GM12878 (cell line): ENCODE measurements around the gene BCOR. TPM values are rescaled to one million over a fixed set of nuclear protein-coding genes. Genes with fewer than 3 reads are reported as not detected.

Experiments used
- ATAC-seq: fragments of 200-7000 bp; cut with Tn5 transposase; 3 replicates; pipeline ENCODE4 v1.9.1; 2020; ENCODE audit warnings: mild to moderate bottlenecking, moderate library complexity
- BruUV-seq: library from RNA; stranded (reverse); fragments of 400-500 nt; replicated peaks from 2 replicates; lab custom pipeline; 2021; lab: Mats Ljungman, UMichigan
- CTCF ChIA-PET: fragments of 300-600 bp; sonication (Branson Sonifier 250); formaldehyde crosslinking; extraction: SDS; loops from one replicate; lab custom pipeline; 2021; ENCODE audit warnings: inconsistent platforms; lab: Yijun Ruan, JAX
- POLR2A ChIA-PET: fragments of 350-600 bp; formaldehyde crosslinking; extraction: SDS; loops from one replicate; lab custom pipeline; 2021; ENCODE audit warnings: inconsistent platforms; lab: Charles Lee
- RAD21 ChIA-PET: fragments of 300-600 bp; sonication (Branson Sonifier 250); formaldehyde crosslinking; loops from one replicate; lab custom pipeline; 2023; ENCODE audit warnings: antibody characterized with exemption; ENCODE audit not compliant: unreplicated experiment; lab: Charles Lee
- SMC1A ChIA-PET: fragments of 300-600 bp; sonication (Branson Sonifier 250); formaldehyde crosslinking; loops from one replicate; lab custom pipeline; 2023; ENCODE audit not compliant: unreplicated experiment, uncharacterized antibody; lab: Charles Lee
- DNase-seq: peaks from one replicate; pipeline ENCODE4 v3.0.0-alpha.2; 2011; ENCODE audit warnings: low read depth, low spot score
- FAIRE-seq: peaks from 3 replicates; lab custom pipeline; 2011; peaks lifted over from hg19 to GRCh38; lab: Jason Lieb, UNC
- H2AFZ ChIP-seq: 2 replicates; pipeline ENCODE4 v1.6.0; 2011; ENCODE audit warnings: low read depth, low read length, control low read depth; ENCODE audit not compliant: control insufficient read depth
- H3K27ac ChIP-seq: 2 replicates; pipeline ENCODE4 v1.5.1; 2011; ENCODE audit warnings: control low read depth; ENCODE audit not compliant: control insufficient read depth, insufficient read depth
- H3K27me3 ChIP-seq, 2 experiments: replicated peaks in 1 of 2; 2 replicates each; pipeline versions ENCODE4 v1.6.0 to v1.6.1; 2011; ENCODE audit warnings: low read length in 1 of 2; ENCODE audit not compliant: control insufficient read depth in 2 of 2, insufficient read depth in 2 of 2
- H3K36me3 ChIP-seq, 2 experiments: 2 replicates each; pipeline ENCODE4 v1.5.1; 2011; ENCODE audit warnings: low read length in 1 of 2; ENCODE audit not compliant: control insufficient read depth in 2 of 2, insufficient read depth in 2 of 2
- H3K4me1 ChIP-seq: 2 replicates; pipeline ENCODE4 v1.6.1; 2011; ENCODE audit warnings: mild to moderate bottlenecking, low read length, moderate library complexity, mixed read lengths; ENCODE audit not compliant: control insufficient read depth, insufficient read depth
- H3K4me2 ChIP-seq: 2 replicates; pipeline ENCODE4 v1.6.0; 2011; ENCODE audit warnings: control low read depth; ENCODE audit not compliant: control insufficient read depth, insufficient read depth
- H3K4me3 ChIP-seq: fragments of 200-600 bp; sonication (generic); 2 replicates; pipeline ENCODE4 v1.5.1; 2016
- H3K79me2 ChIP-seq: 2 replicates; pipeline ENCODE4 v1.6.0; 2011; ENCODE audit warnings: low read length; ENCODE audit not compliant: control insufficient read depth, insufficient read depth
- H3K9ac ChIP-seq: 2 replicates; pipeline ENCODE4 v1.8.0; 2011; ENCODE audit warnings: low read length, control low read depth, mixed read lengths; ENCODE audit not compliant: control insufficient read depth, insufficient read depth
- H3K9me3 ChIP-seq: replicated peaks from 3 replicates; pipeline ENCODE4 v1.5.1; 2011; ENCODE audit warnings: mild to moderate bottlenecking, low read length; ENCODE audit not compliant: control insufficient read depth, insufficient read depth
- H4K20me1 ChIP-seq: 2 replicates; pipeline ENCODE4 v1.6.0; 2011; ENCODE audit not compliant: control insufficient read depth, insufficient read depth
- BHLHE40 ChIP-seq, 2 experiments: fragments of 450-650 bp in 1 of 2; IDR thresholded peaks; 2 replicates each; pipeline ENCODE4 v1.6.1; 2011 to 2017; ENCODE audit warnings: low read depth in 2 of 2, borderline replicate concordance in 1 of 2, improper control_type of control experiment in 1 of 2, low read length in 1 of 2, mild to moderate bottlenecking in 1 of 2
- CBX5 ChIP-seq: sonication (generic); IDR thresholded peaks from 2 replicates; pipeline ENCODE4 v1.6.1; 2016; ENCODE audit warnings: low read depth, moderate library complexity, mild to moderate bottlenecking, inconsistent platforms
- FOS ChIP-seq: IDR thresholded peaks from 3 replicates; pipeline ENCODE4 v1.6.1; 2011; ENCODE audit warnings: borderline replicate concordance; ENCODE audit not compliant: insufficient read length; ENCODE audit errors: extremely low read depth
- MEF2A ChIP-seq: IDR thresholded peaks from 2 replicates; pipeline ENCODE4 v1.6.1; 2011; ENCODE audit warnings: low read depth, mild to moderate bottlenecking, low read length, moderate library complexity; ENCODE audit not compliant: insufficient read depth
- NFYA ChIP-seq: IDR thresholded peaks from 2 replicates; pipeline ENCODE4 v1.6.1; 2011; ENCODE audit warnings: low read depth, mild to moderate bottlenecking, low read length, improper control_type of control experiment, borderline replicate concordance
- PML ChIP-seq: IDR thresholded peaks from 2 replicates; pipeline ENCODE4 v1.6.1; 2012; ENCODE audit warnings: low read length, inconsistent platforms
- RB1 ChIP-seq: fragments of 450-650 bp; formaldehyde crosslinking; IDR thresholded peaks from 2 replicates; pipeline ENCODE4 v1.6.1; 2017; ENCODE audit warnings: mild to moderate bottlenecking, borderline replicate concordance
- RELA ChIP-seq: fragments of 450-650 bp; IDR thresholded peaks from 2 replicates; pipeline ENCODE4 v1.8.0; 2014; ENCODE audit warnings: borderline replicate concordance; ENCODE audit not compliant: partially characterized antibody
- SMAD5 ChIP-seq: IDR thresholded peaks from 2 replicates; pipeline ENCODE4 v1.6.1; 2016; ENCODE audit warnings: antibody characterized with exemption, low read depth
- STAT3 ChIP-seq: IDR thresholded peaks from 2 replicates; pipeline ENCODE4 v1.6.1; 2011; ENCODE audit warnings: low read depth, low read length, improper control_type of control experiment
- TCF3 ChIP-seq: IDR thresholded peaks from 2 replicates; pipeline ENCODE4 v1.6.1; 2012; ENCODE audit warnings: low read depth, mild to moderate bottlenecking, low read length, borderline replicate concordance; ENCODE audit not compliant: insufficient read depth
- TCF7 ChIP-seq: IDR thresholded peaks from 2 replicates; pipeline ENCODE4 v1.6.1; 2014; ENCODE audit warnings: antibody characterized with exemption, borderline replicate concordance
- ZNF384 ChIP-seq: IDR thresholded peaks from 2 replicates; pipeline ENCODE4 v1.6.1; 2012; ENCODE audit warnings: low read depth, mild to moderate bottlenecking, low read length, improper control_type of control experiment, borderline replicate concordance
- WGBS: methylation state at CpG from one replicate; pipeline ENCODE4 v1.1.6; 2016; ENCODE audit warnings: low lambda C conversion rate; ENCODE audit not compliant: insufficient replicate concordance, insufficient coverage; ENCODE audit errors: missing lambda C conversion rate; 5-methylcytosine and 5-hydroxymethylcytosine counted together
- in situ Hi-C: fragments of 300-500 bp; cut with MboI; formaldehyde crosslinking; loops from 9 replicates; pipeline ENCODE4 v1.14.3; 2018; ENCODE audit warnings: mixed read lengths
- intact Hi-C: fragments of 100-400 bp; cut with micrococcal nuclease; formaldehyde crosslinking; loops from one replicate; pipeline ENCODE4 v1.14.2; 2022; ENCODE audit not compliant: unreplicated experiment
- polyA plus RNA-seq, 11 experiments: library from polyadenylated mRNA; depleted of rRNA in 4 of 11; unstranded in 6 of 11; stranded (reverse) in 5 of 11; fragments of >200 nt; fragmentation: Nextera tagmentation in 4 of 11; fragmentation: Illumina TruSeq in 1 of 11; extraction: Ambion mirVana in 4 of 11; extraction: Trizol in 1 of 11; gene quantifications; 1 replicate in 1 of 11; 2 replicates in 10 of 11; pipeline versions ENCODE4 v1.2.1 to v1.2.3, GENCODE V29; 2011 to 2016; ENCODE audit warnings: inconsistent platforms in 2 of 11, missing spikeins in 2 of 11, low read depth in 1 of 11
- total RNA-seq, 4 experiments: library from RNA; depleted of rRNA in 3 of 4; stranded (reverse); fragments of >200 nt in 3 of 4; fragmentation: Illumina TruSeq in 1 of 4; extraction: Trizol in 1 of 4; gene quantifications; 2 replicates each; pipeline versions ENCODE4 v1.2.1 to v1.2.3, GENCODE V29; 2013 to 2021
- TF ChIP-seq, protein P1 (sequence below), 3 experiments: IDR thresholded peaks in 2 of 3; conservative IDR thresholded peaks in 1 of 3; 2 replicates each; pipeline ENCODE4 v1.5.1; 2011; ENCODE audit warnings: low read depth in 3 of 3, low read length in 3 of 3, mild to moderate bottlenecking in 3 of 3, control low read depth in 2 of 3, moderate library complexity in 2 of 3, inconsistent platforms in 1 of 3, mixed read lengths in 1 of 3; ENCODE audit not compliant: control insufficient read depth in 2 of 3, insufficient read depth in 1 of 3; ENCODE audit errors: extremely low read depth in 1 of 3
- TF ChIP-seq, protein P2 (sequence below): fragments of 450-650 bp; formaldehyde crosslinking; IDR thresholded peaks from 2 replicates; pipeline ENCODE4 v1.5.0; 2022; ENCODE audit warnings: mild to moderate bottlenecking, missing genetic modification characterization

Gene BCOR
- total and polyA plus RNA-seq, 10 of the 15 experiments (the other 5 are each of a cell fraction or from before 2014, with no cell fraction given): 5.1 to 16.4 (median 10.1) TPM

DNA sequence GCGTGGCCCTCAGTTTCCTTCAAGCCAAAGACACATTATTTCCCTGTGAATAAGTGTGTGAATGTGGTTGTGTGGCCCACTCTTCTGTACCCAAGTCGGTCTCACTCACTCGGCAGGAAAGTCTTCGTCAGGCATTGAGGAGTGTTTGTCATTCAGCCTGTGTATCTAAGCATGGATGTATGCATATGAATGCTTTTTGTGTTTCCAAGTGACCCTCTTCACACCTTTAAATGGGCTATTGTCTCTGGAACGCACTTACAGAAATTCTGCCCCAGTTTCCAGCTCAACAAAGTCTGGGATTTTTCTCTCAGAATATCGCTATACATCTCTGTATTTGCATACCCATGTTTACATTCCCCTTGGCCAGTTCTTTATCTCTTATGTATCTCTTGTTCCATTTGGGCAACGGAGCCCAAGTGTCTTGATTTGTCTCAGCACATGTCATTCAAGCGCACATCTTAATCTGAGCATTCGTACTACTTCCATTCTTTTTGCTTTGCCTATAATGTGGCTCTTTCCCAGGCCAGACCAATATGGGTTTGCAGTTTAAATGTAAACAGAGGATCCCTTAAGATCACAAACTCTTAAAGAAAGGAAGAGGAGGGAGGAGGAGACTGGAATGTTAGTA lies 4.8 kb downstream of the BCOR start:
- no peaks in the 10 kb centered on the region; the same call in none of the 2 replicates for H4K20me1 ChIP-seq

More for the DNA sequence above, 4.8 kb downstream of the BCOR start:
- no peak overlapping the region for H3K27ac ChIP-seq
- ChIA-PET RAD21 (interaction anchor here (0.5 kb wide), 1 partner anchor 596 kb away, joined by 3 read pairs; no protein-coding TSS in a partner anchor), POLR2A (no interaction called here), CTCF (interaction anchor here (0.9 kb wide), 1 partner anchor 9 kb away, joined by 3 read pairs; no protein-coding TSS in a partner anchor), SMC1A (no interaction called here)
- DNase-seq (no peak), ATAC-seq (no peak), FAIRE-seq (no peak)
- no peaks in the 10 kb centered on the region; the same call in 1 of the 2 replicates for H3K4me1 ChIP-seq
- no peak overlapping the region for H3K4me2 ChIP-seq
- BruUV-seq: TSS peak; percentile 34
- TF ChIP-seq SMAD5 (no peak), NFYA (no peak), CBX5 (no peak), FOS (no peak), STAT3 (no peak), RELA (no peak), BHLHE40 (IDR thresholded peaks at IDR 0.05; ENCODE audit: borderline replicate concordance in 1 of 2, low read depth in 2 of 2, low read length in 1 of 2) (no peak), PML (no peak), TCF3 (no peak), RB1 (no peak), ZNF384 (no peak), TCF7 (no peak), MEF2A (no peak)
- TF ChIP-seq, protein P1, sequence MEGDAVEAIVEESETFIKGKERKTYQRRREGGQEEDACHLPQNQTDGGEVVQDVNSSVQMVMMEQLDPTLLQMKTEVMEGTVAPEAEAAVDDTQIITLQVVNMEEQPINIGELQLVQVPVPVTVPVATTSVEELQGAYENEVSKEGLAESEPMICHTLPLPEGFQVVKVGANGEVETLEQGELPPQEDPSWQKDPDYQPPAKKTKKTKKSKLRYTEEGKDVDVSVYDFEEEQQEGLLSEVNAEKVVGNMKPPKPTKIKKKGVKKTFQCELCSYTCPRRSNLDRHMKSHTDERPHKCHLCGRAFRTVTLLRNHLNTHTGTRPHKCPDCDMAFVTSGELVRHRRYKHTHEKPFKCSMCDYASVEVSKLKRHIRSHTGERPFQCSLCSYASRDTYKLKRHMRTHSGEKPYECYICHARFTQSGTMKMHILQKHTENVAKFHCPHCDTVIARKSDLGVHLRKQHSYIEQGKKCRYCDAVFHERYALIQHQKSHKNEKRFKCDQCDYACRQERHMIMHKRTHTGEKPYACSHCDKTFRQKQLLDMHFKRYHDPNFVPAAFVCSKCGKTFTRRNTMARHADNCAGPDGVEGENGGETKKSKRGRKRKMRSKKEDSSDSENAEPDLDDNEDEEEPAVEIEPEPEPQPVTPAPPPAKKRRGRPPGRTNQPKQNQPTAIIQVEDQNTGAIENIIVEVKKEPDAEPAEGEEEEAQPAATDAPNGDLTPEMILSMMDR (IDR thresholded peaks at IDR 0.05 in 2 of 3, conservative IDR thresholded peaks at IDR 0.05 in 1 of 3; ENCODE audit: control insufficient read depth in 2 of 3, extremely low read depth in 1 of 3, insufficient read depth in 1 of 3, low read depth in 3 of 3, low read length in 3 of 3): no peak
- TF ChIP-seq, protein P2, sequence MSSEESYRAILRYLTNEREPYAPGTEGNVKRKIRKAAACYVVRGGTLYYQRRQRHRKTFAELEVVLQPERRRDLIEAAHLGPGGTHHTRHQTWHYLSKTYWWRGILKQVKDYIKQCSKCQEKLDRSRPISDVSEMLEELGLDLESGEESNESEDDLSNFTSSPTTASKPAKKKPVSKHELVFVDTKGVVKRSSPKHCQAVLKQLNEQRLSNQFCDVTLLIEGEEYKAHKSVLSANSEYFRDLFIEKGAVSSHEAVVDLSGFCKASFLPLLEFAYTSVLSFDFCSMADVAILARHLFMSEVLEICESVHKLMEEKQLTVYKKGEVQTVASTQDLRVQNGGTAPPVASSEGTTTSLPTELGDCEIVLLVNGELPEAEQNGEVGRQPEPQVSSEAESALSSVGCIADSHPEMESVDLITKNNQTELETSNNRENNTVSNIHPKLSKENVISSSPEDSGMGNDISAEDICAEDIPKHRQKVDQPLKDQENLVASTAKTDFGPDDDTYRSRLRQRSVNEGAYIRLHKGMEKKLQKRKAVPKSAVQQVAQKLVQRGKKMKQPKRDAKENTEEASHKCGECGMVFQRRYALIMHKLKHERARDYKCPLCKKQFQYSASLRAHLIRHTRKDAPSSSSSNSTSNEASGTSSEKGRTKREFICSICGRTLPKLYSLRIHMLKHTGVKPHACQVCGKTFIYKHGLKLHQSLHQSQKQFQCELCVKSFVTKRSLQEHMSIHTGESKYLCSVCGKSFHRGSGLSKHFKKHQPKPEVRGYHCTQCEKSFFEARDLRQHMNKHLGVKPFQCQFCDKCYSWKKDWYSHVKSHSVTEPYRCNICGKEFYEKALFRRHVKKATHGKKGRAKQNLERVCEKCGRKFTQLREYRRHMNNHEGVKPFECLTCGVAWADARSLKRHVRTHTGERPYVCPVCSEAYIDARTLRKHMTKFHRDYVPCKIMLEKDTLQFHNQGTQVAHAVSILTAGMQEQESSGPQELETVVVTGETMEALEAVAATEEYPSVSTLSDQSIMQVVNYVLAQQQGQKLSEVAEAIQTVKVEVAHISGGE (CRISPR knock-in tag): no peak
- 51% methylated on average over 9 of the region's 9 CpGs for WGBS
- in situ Hi-C loops (no loop called here), intact Hi-C loops (loop anchor here (10.0 kb wide), 2 partner anchors 172 to 382 kb away; no protein-coding TSS in a partner anchor)
- no peak overlapping the region for H3K9ac ChIP-seq
- no peak overlapping the region for H3K4me3 ChIP-seq
- H3K79me2 ChIP-seq: peaks cover 34% of the 10 kb centered on the region
- H3K9me3 ChIP-seq: no peaks in the 10 kb centered on the region; the same call in 2 of the 3 replicates
- H3K27me3 ChIP-seq: no peaks in the 10 kb centered on the region
- no peak overlapping the region for H2AFZ ChIP-seq
- no peaks in the 10 kb centered on the region for H3K36me3 ChIP-seq
